Lung (tissue), 12 donors: ENCODE results near the gene ARID1B. TPM values are rescaled to one million over a fixed set of nuclear protein-coding genes. Genes with fewer than 3 reads are reported as not detected.

Source experiments
- ATAC-seq: fragments of 200-7000 bp; cut with Tn5 transposase; one replicate; pipeline ENCODE4 v1.9.1; 2020; ENCODE audit warnings: moderate number of reproducible peaks; ENCODE audit not compliant: insufficient read depth, low FRiP score
- DNase-seq, 3 donors: peaks; one replicate each; pipeline ENCODE4 v3.0.0-alpha.2; 2013 to 2017
- H3K27ac ChIP-seq, 2 donors: one replicate each; pipeline ENCODE4 v1.5.1; 2013; ENCODE audit warnings: mild to moderate bottlenecking in 2 of 2, moderate library complexity in 2 of 2, control low read depth in 1 of 2, inconsistent platforms in 1 of 2, low read depth in 1 of 2, low read length in 1 of 2
- H3K27me3 ChIP-seq, 3 donors: one replicate each; pipeline ENCODE4 v1.5.1; 2013; ENCODE audit warnings: low read length in 2 of 3; ENCODE audit not compliant: control insufficient read depth in 3 of 3, insufficient read depth in 3 of 3
- H3K36me3 ChIP-seq, 4 donors: one replicate each; pipeline ENCODE4 v1.5.1; 2013; ENCODE audit warnings: low read length in 4 of 4, mild to moderate bottlenecking in 1 of 4, moderate library complexity in 1 of 4; ENCODE audit not compliant: control insufficient read depth in 4 of 4, insufficient read depth in 4 of 4
- H3K4me1 ChIP-seq, 5 donors: one replicate each; pipeline ENCODE4 v1.5.1; 2013; ENCODE audit warnings: low read length in 5 of 5, mild to moderate bottlenecking in 2 of 5, moderate library complexity in 1 of 5; ENCODE audit not compliant: control insufficient read depth in 5 of 5, insufficient read depth in 5 of 5
- H3K4me3 ChIP-seq: one replicate; pipeline ENCODE4 v1.5.1; 2013; ENCODE audit warnings: mild to moderate bottlenecking, control low read depth, moderate library complexity
- H3K9ac ChIP-seq, 2 donors: one replicate each; pipeline ENCODE4 v1.5.1; 2013; ENCODE audit warnings: low read length in 2 of 2, control low read depth in 1 of 2; ENCODE audit not compliant: insufficient read depth in 1 of 2
- H3K9me3 ChIP-seq, 4 donors: one replicate each; pipeline ENCODE4 v1.5.1; 2013; ENCODE audit warnings: low read length in 3 of 4, mild to moderate bottlenecking in 1 of 4, moderate library complexity in 1 of 4; ENCODE audit not compliant: control insufficient read depth in 4 of 4, insufficient read depth in 3 of 4
- WGBS, 2 donors: extraction: QIAGEN DNeasy Blood & Tissue Kit; methylation state at CpG; one replicate each; pipeline ENCODE4 v1.1.7; 2013; 5-methylcytosine and 5-hydroxymethylcytosine counted together
- polyA plus RNA-seq, 2 donors: library from polyadenylated mRNA; stranded (reverse); fragments of 200-250 nt; gene quantifications; one replicate each; pipeline ENCODE4 v1.2.1, GENCODE V29; 2013
- total RNA-seq, 2 donors: library from RNA; depleted of rRNA in 1 of 2; stranded (reverse); fragments of >200 nt in 1 of 2; gene quantifications; one replicate each; pipeline ENCODE4 v1.2.1, GENCODE V29; 2014 to 2021
- TF ChIP-seq, protein P1 (sequence below): IDR thresholded peaks from 2 replicates; pipeline ENCODE4 v1.5.1; 2012; ENCODE audit warnings: mild to moderate bottlenecking; ENCODE audit errors: control extremely low read depth, extremely low read depth
- donor health status: control.
- donor health status: control.
- donor health status: Bipolar disorder and iron deficiency.
- donor health status: healthy.
- donor health status: DM: yes; HTN: yes; CAD: no.

Gene ARID1B
- total and polyA plus RNA-seq, 4 donors = 10.5 to 239 (median 50.9) TPM

DNA sequence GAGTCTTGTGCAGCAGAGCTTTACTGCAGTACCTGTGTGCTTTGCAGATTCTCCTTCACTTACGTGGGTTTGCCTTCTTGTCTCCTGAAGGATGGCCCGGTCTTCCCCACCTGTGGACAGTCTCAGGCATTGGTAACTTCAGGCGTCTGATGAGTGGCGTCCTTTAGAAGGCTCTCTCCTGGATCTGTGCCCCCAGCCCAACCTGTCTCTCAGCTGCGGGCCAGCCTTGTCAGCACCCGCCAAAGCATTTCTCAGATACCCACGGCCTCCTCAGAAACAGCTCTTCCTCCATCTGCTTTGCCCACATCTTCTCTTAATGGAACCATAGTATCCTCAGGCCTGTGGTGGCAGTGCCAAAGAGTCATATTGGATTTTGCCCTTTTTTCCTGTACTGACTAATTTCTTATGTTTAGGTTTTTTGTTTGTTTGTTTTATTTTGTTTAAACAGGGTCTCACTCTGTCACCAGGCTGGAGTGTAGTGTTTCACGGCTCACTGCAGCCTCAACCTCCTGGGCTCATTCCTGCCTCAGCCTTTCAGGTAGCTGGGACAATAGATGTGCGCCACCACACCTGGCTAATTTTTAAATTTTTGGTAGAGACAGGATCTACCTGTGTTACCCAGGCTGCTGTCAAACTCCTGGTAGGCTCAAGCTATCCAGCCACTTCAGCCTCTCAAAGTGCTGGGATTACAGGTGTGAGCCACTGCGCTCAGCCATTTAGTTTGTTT lies 96.6 kb downstream of the ARID1B start:
- ATAC-seq (no peak), DNase-seq (no peak)
- TF ChIP-seq, protein P1, sequence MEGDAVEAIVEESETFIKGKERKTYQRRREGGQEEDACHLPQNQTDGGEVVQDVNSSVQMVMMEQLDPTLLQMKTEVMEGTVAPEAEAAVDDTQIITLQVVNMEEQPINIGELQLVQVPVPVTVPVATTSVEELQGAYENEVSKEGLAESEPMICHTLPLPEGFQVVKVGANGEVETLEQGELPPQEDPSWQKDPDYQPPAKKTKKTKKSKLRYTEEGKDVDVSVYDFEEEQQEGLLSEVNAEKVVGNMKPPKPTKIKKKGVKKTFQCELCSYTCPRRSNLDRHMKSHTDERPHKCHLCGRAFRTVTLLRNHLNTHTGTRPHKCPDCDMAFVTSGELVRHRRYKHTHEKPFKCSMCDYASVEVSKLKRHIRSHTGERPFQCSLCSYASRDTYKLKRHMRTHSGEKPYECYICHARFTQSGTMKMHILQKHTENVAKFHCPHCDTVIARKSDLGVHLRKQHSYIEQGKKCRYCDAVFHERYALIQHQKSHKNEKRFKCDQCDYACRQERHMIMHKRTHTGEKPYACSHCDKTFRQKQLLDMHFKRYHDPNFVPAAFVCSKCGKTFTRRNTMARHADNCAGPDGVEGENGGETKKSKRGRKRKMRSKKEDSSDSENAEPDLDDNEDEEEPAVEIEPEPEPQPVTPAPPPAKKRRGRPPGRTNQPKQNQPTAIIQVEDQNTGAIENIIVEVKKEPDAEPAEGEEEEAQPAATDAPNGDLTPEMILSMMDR = no peak
- Histone ChIP-seq H3K36me3 (peaks cover 0 to 5% (median 0%) of the 10 kb centered on the region in 4 donors), H3K9ac (no peak overlapping the region), H3K4me3 (no peak overlapping the region), H3K4me1 (peaks cover under 1 to 20% (median 11%) of the 10 kb centered on the region in 5 donors), H3K27ac (no peak overlapping the region), H3K27me3 (no peaks in the 10 kb centered on the region), H3K9me3 (peaks cover 0 to 3% (median 0%) of the 10 kb centered on the region in 4 donors)
- 94 to 95% methylated on average over 10 of the region's 10 CpGs for WGBS, 2 donors

DNA sequence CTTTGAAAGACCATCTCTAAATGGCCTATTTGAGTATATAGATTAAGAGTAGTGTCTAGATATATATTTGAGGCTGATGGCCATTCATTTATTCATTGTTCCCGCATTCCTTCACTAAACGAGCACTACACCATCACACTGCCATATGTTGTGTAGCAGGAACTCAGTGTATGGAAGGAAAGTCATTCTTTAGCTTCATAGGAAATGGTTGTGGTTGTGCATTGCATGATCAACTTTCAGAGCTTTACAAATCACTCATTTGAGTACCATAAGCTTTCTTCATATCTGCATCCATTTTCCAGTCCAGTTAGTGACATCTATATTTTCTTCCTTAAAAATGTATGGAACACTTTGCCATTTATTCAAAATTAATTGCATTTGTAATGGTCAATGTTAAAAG lies 97.9 kb downstream of the ARID1B start:
- Histone ChIP-seq H3K4me3 (no peak overlapping the region), H3K36me3 (peaks cover 0 to 5% (median 0%) of the 10 kb centered on the region in 4 donors), H3K4me1 (peaks cover 11 to 21% (median 13%) of the 10 kb centered on the region in 5 donors), H3K27me3 (no peaks in the 10 kb centered on the region), H3K27ac (no peak overlapping the region), H3K9ac (no peak overlapping the region), H3K9me3 (peaks cover 0 to 3% (median 0%) of the 10 kb centered on the region in 4 donors)
- no peak for DNase-seq
- no peak for ATAC-seq
- WGBS, 2 donors = 60 to 93% methylated on average over 2 of the region's 2 CpGs
- TF ChIP-seq, protein P1 = no peak

DNA sequence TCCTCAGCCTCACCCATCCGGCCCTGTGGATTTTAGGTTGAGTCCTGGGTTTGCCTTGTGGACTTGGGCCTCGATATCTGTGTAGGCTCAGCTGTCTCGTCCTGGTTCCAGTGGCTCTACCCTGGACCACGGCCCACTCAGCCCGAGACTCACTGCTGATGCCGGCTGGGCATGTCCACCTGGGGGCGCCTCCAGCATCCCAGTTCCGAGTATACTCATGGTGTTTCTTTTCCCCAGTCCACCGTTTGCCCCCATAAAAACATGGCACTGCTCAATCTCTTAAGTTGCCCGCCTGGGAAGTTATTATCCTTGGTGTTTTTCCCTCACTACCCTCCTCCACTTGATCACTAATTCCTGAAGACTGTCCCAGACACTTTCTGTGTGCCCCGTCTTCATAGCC lies 99.1 kb downstream of the ARID1B start:
- H3K27me3 ChIP-seq = no peaks in the 10 kb centered on the region
- H3K9ac ChIP-seq = no peak overlapping the region
- ATAC-seq (no peak), DNase-seq (no peak)
- H3K4me1 ChIP-seq = peaks cover 10 to 23% (median 14%) of the 10 kb centered on the region in 5 donors
- H3K4me3 ChIP-seq = no peak overlapping the region
- no peak overlapping the region for H3K27ac ChIP-seq
- peaks cover 0 to 3% (median 0%) of the 10 kb centered on the region in 4 donors for H3K9me3 ChIP-seq
- peaks cover 0 to 5% (median 0%) of the 10 kb centered on the region in 4 donors for H3K36me3 ChIP-seq
- TF ChIP-seq, protein P1 = no peak
- 91 to 92% methylated on average over 11 of the region's 11 CpGs for WGBS, 2 donors
